ENCODE data around the gene RHBG.

DNA sequence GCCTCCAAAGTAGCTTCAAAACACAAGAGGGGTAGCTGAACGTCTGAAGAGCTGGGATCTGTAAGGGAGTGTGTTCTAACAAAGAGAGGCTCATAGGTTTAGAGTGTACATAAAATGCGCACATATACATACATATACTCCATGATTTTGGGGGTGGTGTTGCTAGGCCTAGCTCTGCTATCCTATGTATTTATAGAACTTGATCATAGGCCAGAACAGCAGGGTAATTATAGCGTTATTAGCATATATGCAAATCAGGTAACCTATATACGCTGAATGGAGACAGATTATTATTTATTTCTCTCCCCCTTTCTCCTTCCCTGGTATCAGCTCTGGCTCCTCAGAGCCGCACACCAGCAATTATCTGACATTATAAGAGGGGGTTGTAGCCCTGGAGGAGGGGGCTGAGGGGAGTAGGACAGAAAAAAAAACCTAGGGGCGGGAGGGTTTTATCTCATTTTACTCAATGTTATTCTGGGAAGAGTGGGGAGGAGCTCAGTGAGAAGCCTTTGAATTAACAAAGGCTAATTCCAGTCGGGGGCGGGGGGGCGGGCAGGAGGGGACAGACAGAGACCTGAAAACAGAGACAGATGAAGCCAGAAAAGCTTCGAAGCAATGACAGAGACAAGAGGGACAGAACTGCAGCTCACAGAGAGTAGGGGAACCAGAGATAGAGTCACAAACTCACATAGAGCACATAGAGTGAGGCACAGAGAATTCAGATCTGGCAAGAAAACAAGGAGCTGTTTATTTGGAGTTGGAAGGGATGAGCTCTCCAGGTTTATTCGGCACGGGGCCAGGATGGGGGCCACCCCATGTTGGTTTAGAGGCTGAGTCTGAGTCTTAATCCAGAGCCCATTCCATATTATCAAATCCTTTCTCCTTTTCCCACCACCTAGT, 63.0 kb downstream of the RHBG start:
- TF ChIP-seq, protein P1, sequence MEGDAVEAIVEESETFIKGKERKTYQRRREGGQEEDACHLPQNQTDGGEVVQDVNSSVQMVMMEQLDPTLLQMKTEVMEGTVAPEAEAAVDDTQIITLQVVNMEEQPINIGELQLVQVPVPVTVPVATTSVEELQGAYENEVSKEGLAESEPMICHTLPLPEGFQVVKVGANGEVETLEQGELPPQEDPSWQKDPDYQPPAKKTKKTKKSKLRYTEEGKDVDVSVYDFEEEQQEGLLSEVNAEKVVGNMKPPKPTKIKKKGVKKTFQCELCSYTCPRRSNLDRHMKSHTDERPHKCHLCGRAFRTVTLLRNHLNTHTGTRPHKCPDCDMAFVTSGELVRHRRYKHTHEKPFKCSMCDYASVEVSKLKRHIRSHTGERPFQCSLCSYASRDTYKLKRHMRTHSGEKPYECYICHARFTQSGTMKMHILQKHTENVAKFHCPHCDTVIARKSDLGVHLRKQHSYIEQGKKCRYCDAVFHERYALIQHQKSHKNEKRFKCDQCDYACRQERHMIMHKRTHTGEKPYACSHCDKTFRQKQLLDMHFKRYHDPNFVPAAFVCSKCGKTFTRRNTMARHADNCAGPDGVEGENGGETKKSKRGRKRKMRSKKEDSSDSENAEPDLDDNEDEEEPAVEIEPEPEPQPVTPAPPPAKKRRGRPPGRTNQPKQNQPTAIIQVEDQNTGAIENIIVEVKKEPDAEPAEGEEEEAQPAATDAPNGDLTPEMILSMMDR (IDR thresholded peaks at IDR 0.05 in 8 of 11, conservative IDR thresholded peaks at IDR 0.05 in 3 of 11): no peak
- no peak for TF ChIP-seq POLR2A (IDR thresholded peaks at IDR 0.05)
